Stimulated activated CD4-positive, alpha-beta T cell treated with anti-CD3 and anti-CD28 coated beads, Interleukin-2, amount 100 ng/mL, for 24 hours (primary cell): ENCODE measurements around the gene SLC24A3.
"Not testable (repeated sequence)": the region's sequence is repeated elsewhere in the genome, so short reads cannot be mapped to it uniquely, and the experiment has no call there.

Experiments used
- DNase-seq, 2 donors: peaks; one replicate each; pipeline ENCODE4 v3.0.0-alpha.2; 2020

Gene SLC24A3

GRCh38 chr20:19603376-19603750 is 390.9 kb downstream of the SLC24A3 start:
- DNase-seq: no peak

GRCh38 chr20:19605786-19606485 is 393.5 kb downstream of the SLC24A3 start:
- no peak for DNase-seq

DNA sequence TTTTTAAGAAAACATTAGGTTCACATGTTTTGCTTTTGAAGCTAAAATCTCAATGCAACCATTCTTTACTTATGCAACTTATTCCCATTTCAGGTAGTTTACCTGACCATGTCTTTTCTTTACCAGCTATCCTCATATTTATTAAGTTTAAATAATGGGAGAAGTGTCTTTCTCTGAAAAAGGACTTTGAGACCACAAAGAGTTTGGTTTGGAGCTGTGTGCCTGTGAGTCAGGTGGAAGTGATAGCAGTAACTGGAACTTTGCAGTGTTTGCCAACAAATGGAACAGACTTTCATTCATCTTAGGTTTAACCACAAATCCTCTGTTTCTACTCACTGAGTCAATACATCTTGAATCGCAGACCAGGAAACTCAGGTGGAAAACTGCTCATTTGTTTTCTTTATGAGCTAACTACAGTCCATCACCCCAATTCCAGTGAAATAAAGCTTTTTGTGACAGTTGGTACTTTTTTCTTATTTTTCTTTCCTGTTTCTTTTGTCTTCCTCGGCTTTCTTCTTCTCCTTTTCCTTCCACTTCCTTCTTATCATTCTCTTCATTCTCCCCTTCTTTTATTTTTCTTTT is 397.3 kb downstream of the SLC24A3 start:
- DNase-seq: no peak

DNA sequence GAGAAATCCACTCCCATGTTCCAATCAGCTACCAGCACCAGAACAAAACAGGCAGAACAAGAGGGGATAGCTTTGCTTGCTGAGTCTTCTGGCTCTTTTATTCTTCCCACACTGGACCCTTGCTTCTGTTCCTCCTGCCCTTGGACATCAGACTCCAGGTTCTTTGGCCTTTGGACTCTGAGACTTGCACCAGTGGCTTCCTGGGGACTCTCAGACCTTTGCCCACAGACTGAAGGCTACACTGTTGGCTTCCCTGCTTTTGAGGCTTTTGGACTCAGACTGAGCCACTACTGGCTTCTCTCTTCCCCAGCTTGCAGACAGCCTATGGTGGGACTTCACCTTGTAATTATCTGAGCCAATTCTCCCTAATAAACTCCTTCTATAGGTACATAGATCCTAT is 403.2 kb downstream of the SLC24A3 start:
- no peak for DNase-seq

DNA sequence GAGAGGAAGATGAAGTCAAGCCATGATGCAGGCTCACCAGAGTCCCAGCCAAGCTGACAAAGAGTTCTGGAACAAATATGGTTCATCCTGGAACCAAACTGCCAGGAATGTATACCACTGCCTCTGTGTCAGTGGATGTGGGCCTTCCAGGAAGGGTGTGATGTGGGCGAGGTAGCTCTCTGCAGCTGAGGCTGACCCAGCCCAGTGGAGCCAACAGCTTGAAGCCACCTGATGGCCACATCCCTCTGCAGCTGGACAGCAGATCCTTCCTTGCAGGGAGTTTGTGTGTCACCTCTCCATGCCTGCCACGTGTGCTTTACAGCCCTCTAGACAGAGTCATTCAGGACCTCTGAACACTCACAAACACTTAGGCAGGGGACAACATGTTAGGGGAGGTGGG is 403.6 kb downstream of the SLC24A3 start:
- DNase-seq: no peak

DNA sequence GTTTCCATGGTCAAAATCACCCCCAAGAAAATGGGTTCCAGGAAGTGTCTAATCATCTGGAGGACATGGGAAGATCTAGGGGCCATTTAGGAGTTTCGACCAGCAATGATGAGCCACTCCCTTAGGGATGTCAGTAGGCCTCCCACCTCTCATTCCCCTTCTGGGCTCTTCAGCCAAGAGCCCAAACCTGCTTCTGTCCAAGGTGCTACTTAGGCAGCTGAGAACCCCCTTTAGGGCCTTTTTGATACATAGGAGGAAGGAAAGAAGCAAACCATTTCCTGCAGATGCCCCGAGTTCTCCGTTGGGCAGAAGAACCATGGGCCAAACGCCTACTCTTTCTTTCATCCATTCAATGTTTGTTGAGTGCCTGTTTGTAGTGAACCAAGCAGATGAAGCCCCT is 404.2 kb downstream of the SLC24A3 start:
- no peak for DNase-seq

- no peak for DNase-seq
These were observed 404.8 kb downstream of the SLC24A3 start for GRCh38 chr20:19617256-19617655.

DNA sequence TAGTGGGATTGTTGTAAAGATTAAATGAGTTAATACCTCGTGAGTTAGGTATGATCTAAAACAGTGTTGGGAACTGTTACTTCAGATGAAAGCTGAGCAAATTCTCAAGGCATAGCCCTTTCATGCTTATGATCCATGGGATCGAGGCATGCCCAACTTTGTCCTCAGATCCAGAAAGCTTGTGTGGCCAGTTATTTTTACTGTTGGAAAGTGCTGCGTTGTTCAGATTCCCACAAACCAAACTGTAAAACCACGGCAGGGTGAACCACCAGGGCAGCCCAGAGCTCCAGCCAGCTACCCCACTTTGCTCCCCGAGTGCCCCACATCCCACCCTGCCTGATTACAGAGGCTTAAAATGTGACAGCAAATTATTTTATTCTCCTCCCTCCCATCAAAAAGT is 406.3 kb downstream of the SLC24A3 start:
- DNase-seq: no peak

- no peak for DNase-seq
These were observed 407.5 kb downstream of the SLC24A3 start for GRCh38 chr20:19619904-19620430.

DNA sequence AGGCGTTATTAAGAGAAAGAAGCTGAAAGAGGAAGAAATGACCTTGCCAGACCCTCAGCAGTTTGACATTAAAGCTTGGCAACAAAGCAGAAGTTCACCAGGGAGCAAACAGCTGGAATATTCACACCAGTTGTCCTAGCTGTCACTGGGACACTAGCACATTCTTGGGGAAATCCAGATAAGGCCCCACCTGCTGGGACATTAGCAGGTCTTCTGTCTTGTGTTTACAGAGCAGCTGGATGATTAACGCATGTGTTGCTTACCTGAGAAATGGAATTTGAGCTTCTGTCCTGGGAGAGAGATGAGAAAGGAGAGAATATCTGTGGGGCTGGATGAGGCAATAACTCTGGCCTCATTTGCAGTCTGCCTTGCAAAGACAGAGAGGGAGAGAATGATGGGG is 408.0 kb downstream of the SLC24A3 start:
- DNase-seq: no peak

DNA sequence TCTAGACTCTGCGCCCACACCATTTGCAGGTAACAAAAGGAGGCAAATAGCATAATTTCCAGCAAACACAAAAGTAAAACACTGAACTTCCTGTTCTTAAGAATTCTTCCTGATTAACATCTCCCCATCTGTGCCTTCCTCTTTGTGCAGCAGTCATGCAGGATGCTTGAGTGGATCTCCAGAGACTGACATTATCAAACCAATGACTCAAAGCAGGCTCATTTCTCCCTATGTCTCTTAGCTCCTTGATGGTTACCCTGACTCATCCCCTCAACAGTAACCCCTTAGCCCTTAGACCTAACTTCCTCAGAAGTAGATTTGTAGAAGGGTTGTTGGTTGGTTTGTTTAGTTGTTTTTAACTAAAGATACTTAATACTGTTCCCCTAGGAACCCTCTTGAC is 408.6 kb downstream of the SLC24A3 start:
- DNase-seq: no peak

DNA sequence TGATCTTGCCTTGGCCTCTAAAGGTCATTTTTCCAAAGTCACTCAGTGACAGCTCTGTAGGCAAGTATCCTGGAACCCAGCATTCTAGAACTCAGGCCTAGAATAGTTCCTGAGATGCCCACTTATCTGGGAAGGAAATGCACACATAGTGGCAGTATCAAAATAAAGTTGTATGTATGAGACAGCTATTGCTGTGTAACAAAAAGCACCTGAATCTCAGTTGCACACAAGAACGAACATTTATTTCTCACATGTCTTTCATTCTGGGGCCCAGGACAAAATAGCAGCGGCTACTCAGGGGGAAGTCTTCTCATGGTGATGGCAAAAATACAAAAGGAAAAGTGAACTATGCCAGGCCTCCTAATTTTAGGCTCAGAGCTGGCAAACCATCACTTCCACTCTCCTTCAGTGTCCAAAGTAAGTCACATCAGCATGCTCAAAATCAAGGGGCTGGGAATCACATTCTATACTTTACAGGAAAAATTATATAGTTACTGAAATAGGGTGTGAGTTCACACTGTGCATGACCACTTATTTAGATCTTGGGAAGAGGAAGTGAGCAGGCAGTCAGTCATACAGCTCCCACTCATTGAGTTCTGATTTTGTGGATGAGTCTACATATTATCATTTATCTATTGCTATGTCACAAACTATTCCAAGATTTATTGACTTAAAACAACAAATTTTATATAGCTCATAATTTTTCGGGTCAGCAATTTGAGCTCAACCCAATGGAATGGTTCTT is 412.0 kb downstream of the SLC24A3 start:
- no peak for DNase-seq

- DNase-seq: no peak
These were observed 413.0 kb downstream of the SLC24A3 start for GRCh38 chr20:19625426-19625825.

DNA sequence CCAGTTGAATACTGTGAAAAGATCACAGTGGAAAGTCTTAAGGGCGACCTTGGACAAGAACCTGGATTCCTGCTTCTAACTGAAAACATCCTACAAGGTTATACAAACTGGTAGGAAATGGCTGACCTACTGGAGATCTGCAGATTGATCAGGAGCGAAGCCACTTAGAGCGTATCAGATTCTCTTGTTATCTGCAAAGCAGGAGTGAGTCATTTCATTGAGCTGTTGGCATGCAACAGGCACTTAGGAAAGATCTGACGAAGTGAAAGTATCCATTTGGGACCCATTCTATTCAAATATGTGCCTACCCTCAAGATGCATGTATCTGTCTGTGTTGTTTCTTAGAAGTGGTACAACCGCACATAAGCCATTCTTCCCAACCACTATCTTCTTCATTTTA is 414.5 kb downstream of the SLC24A3 start:
- no peak for DNase-seq

DNA sequence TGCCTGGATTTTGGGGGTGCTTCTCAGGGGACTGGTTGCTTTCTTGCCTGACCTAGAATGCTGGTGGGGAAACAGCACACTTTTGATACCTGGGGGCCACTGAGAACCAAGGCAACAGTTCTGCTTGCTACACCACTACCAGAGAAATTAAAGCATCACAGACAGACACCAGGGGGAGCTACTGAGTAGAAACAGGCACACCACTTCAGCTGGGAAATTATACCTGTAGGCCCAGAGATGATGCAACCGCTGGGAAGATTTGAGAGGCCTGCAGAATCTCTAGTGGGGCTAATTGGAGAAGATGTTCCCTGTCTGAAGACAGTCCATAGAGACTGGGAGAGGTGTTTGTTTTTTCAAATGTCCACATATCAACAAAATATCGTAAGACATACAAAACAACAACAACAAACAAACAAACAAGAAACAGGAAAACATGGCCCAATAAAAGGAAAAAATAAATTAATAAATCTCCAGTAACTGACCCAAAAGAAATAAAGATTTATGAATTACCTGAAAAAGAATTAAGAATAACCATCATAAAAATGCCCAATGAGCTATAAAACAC is 416.2 kb downstream of the SLC24A3 start:
- DNase-seq: peak; percentile 40 to 46

DNA sequence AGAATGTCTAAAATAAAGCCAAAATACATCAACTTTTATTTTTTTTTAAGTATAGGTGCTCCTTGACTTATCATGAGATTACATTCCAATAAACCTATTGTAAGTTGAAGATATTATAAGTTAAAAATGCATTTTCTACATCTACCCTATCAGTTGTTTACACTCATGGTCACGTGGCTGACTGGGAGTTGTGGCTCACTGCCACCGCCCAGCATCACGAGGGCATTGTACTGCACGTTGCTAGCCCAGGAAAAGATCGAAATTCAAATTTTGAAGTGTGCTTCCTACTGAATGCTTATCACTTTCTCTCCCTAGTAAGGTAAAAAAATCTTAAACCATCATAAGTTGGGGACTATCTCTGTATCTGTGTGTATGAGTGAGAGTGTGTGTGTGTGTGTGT is 419.0 kb downstream of the SLC24A3 start:
- DNase-seq: no peak

DNA sequence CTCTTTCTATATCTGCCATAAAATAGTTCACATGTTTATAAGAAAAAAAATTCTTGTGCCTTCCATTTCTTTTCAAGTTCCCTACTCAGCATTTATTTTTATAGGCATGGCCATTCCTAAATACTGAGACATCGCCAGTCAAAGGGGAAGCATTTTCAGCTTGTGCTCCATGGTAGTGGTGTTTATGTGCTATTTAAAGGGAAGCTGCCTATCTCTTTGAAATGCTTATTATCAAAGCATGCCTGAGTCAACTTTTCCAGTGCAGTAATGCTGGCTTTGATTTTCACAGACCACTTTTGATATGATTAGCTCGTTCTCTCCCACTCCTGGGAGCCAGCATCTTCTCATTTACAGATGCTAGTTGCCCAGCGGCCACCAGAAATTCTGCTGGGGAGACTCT is 421.5 kb downstream of the SLC24A3 start:
- DNase-seq: no peak

GRCh38 chr20:19639471-19640045 is 427.1 kb downstream of the SLC24A3 start:
- DNase-seq: not testable (repeated sequence)

GRCh38 chr20:19642860-19643259 is 430.4 kb downstream of the SLC24A3 start:
- DNase-seq: no peak

DNA sequence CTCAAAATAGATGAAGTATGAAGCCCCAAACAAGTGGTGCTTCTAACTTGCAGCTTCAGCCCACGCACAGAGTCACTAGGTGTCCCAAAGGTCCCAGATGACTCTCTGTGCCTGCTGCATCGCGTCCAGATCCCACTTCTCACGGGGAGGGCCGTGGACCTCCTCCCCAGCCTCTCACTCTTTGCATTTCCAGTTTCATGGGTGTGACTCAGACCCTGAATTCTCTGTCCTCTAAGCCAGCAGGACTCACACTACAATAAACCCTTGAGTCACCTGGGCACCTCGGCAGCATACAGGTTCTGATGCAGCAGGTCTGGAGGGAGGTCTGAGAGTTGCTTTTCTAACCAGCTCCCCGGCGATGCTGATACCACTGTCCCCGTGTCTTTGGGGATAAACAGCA is 431.6 kb downstream of the SLC24A3 start:
- no peak for DNase-seq

GRCh38 chr20:19646963-19647362 is 434.5 kb downstream of the SLC24A3 start:
- no peak for DNase-seq

GRCh38 chr20:19648024-19648423 is 435.6 kb downstream of the SLC24A3 start:
- no peak for DNase-seq

GRCh38 chr20:19649041-19649440 is 436.6 kb downstream of the SLC24A3 start:
- DNase-seq: no peak
